CD4-positive, alpha-beta T cell treated with Interleukin-12 subunit alpha and Interleukin-12 subunit beta, for 1 hour (primary cell): ENCODE data around the gene LAYN.

Experiments
- DNase-seq: peaks from one replicate; pipeline ENCODE4 v3.0.0-alpha.2; 2020

LAYN gene

GRCh38 chr11:111540114-111540936 lies at the start of gene LAYN:
Gene LAYN (plus strand): TSS chr11:111540720. CDS start chr11:111540844, 124 bp downstream.
- DNase-seq = peak; percentile 24

GRCh38 chr11:111494040-111494439 lies 46.5 kb upstream of the LAYN start:
- DNase-seq = no peak

- no peak for DNase-seq
These were observed 41.0 kb upstream of the LAYN start for GRCh38 chr11:111499483-111499882.

GRCh38 chr11:111500481-111500880 lies 40.0 kb upstream of the LAYN start:
- no peak for DNase-seq

- DNase-seq = no peak
These were observed 37.9 kb upstream of the LAYN start for GRCh38 chr11:111502611-111503010.

GRCh38 chr11:111510311-111510710 lies 30.2 kb upstream of the LAYN start:
- no peak for DNase-seq

- no peak for DNase-seq
These were observed 28.0 kb upstream of the LAYN start, which contains the start of gene BTG4 for GRCh38 chr11:111512296-111513239. Gene BTG4 (minus strand): TSS chr11:111512386. CDS start chr11:111498776, 13,610 bp downstream.

- DNase-seq = no peak
These were observed 27.3 kb upstream of the LAYN start for GRCh38 chr11:111513240-111513605.

- no peak for DNase-seq
These were observed 26.1 kb upstream of the LAYN start, which contains the start of gene HOATZ for GRCh38 chr11:111514216-111515031. Gene HOATZ (plus strand): TSS chr11:111514778. CDS start chr11:111514785, 7 bp downstream.

GRCh38 chr11:111515591-111515990 lies 24.9 kb upstream of the LAYN start:
- no peak for DNase-seq

- no peak for DNase-seq
These were observed 21.9 kb upstream of the LAYN start for GRCh38 chr11:111518668-111519067.

- DNase-seq = no peak
These were observed 20.0 kb upstream of the LAYN start for GRCh38 chr11:111520560-111520959.

- no peak for DNase-seq
These were observed 19.4 kb upstream of the LAYN start for GRCh38 chr11:111521135-111521534.

GRCh38 chr11:111522426-111522825 lies 18.1 kb upstream of the LAYN start:
- no peak for DNase-seq

GRCh38 chr11:111523343-111523742 lies 17.2 kb upstream of the LAYN start:
- no peak for DNase-seq

- DNase-seq = no peak
These were observed 16.5 kb upstream of the LAYN start for GRCh38 chr11:111524056-111524455.

- no peak for DNase-seq
These were observed 15.1 kb upstream of the LAYN start for GRCh38 chr11:111525456-111525855.

- no peak for DNase-seq
These were observed 14.0 kb upstream of the LAYN start for GRCh38 chr11:111526501-111526900.

- DNase-seq = no peak
These were observed 13.2 kb upstream of the LAYN start for GRCh38 chr11:111527279-111527678.

GRCh38 chr11:111528557-111528956 lies 12.0 kb upstream of the LAYN start:
- DNase-seq = peak; percentile 51

- DNase-seq = no peak
These were observed 10.4 kb upstream of the LAYN start for GRCh38 chr11:111530091-111530490.

GRCh38 chr11:111531136-111531535 lies 9.4 kb upstream of the LAYN start:
- no peak for DNase-seq
